Naive thymus-derived CD4-positive, alpha-beta T cell (primary cell): ENCODE results near the gene MYH7B. TPM values are rescaled to one million over a fixed set of nuclear protein-coding genes. Genes with fewer than 3 reads are reported as not detected.
A peak's percentile ranks its signal among the peaks of the same experiment; 100 is the strongest.

Experiments
- ATAC-seq: fragments of 150-1000 bp; cut with Tn5 transposase; 2 replicates; pipeline ENCODE4 v1.10.0; 2021; ENCODE audit warnings: mild to moderate bottlenecking, moderate library complexity
- CTCF ChIA-PET: fragments of 350-600 bp; sonication (Branson Sonifier 250); formaldehyde crosslinking; loops from one replicate; lab custom pipeline; 2021; ENCODE audit warnings: antibody characterized with exemption; lab: Charles Lee
- POLR2A ChIA-PET: fragments of 350-600 bp; sonication (Branson Sonifier 250); formaldehyde crosslinking; loops from one replicate; lab custom pipeline; 2021; ENCODE audit warnings: antibody characterized with exemption, inconsistent platforms; lab: Charles Lee
- DNase-seq, 9 donors: peaks; one replicate each; pipeline versions ENCODE4 v3.0.0 to v3.0.0-alpha.2; 2020 to 2022; ENCODE audit warnings: mixed read lengths in 1 of 9
- H3K27ac ChIP-seq: one replicate; pipeline ENCODE4 v1.7.0; 2013; ENCODE audit warnings: mild to moderate bottlenecking, low read depth, low read length, moderate library complexity
- H3K27me3 ChIP-seq, 2 donors: one replicate each; pipeline ENCODE4 v1.7.0; 2013; ENCODE audit warnings: low read length in 2 of 2, mild to moderate bottlenecking in 2 of 2, moderate library complexity in 2 of 2; ENCODE audit not compliant: control insufficient read depth in 2 of 2, insufficient read depth in 2 of 2
- H3K36me3 ChIP-seq, 3 experiments: 1 replicate in 2 of 3; 2 replicates in 1 of 3; pipeline ENCODE4 v1.7.0; 2013; ENCODE audit warnings: low read length in 3 of 3, mild to moderate bottlenecking in 3 of 3, moderate library complexity in 1 of 3; ENCODE audit not compliant: insufficient read depth in 3 of 3, control insufficient read depth in 2 of 3
- H3K4me1 ChIP-seq, 2 donors: one replicate each; pipeline ENCODE4 v1.7.0; 2013; ENCODE audit warnings: low read length in 2 of 2, mild to moderate bottlenecking in 2 of 2, moderate library complexity in 1 of 2; ENCODE audit not compliant: control insufficient read depth in 2 of 2, insufficient read depth in 2 of 2
- H3K4me3 ChIP-seq: 2 replicates; pipeline ENCODE4 v1.7.0; 2013; ENCODE audit warnings: mild to moderate bottlenecking, low read length
- H3K9me3 ChIP-seq, 3 experiments: 1 replicate in 2 of 3; 2 replicates in 1 of 3; pipeline ENCODE4 v1.7.0; 2013; ENCODE audit warnings: low read length in 3 of 3; ENCODE audit not compliant: control insufficient read depth in 2 of 3
- H3K27ac Mint-ChIP-seq, 9 donors: one replicate each; pipeline ENCODE4 v1.8.0; 2020 to 2022; ENCODE audit warnings: mixed read lengths in 9 of 9, mild to moderate bottlenecking in 8 of 9, moderate library complexity in 5 of 9, inconsistent platforms in 2 of 9
- H3K27me3 Mint-ChIP-seq, 5 donors: one replicate each; pipeline ENCODE4 v1.8.0; 2021 to 2022; ENCODE audit warnings: mixed read lengths in 5 of 5, mild to moderate bottlenecking in 1 of 5
- H3K36me3 Mint-ChIP-seq, 5 donors: one replicate each; pipeline ENCODE4 v1.8.0; 2020 to 2022; ENCODE audit warnings: mixed read lengths in 5 of 5, mild to moderate bottlenecking in 3 of 5, inconsistent platforms in 1 of 5
- H3K4me1 Mint-ChIP-seq, 7 donors: one replicate each; pipeline ENCODE4 v1.8.0; 2020 to 2022; ENCODE audit warnings: mixed read lengths in 7 of 7, mild to moderate bottlenecking in 3 of 7, inconsistent platforms in 1 of 7
- H3K4me3 Mint-ChIP-seq, 10 donors: one replicate each; pipeline ENCODE4 v1.8.0; 2020 to 2022; ENCODE audit warnings: mild to moderate bottlenecking in 10 of 10, mixed read lengths in 10 of 10, moderate library complexity in 6 of 10, inconsistent platforms in 2 of 10
- H3K9me3 Mint-ChIP-seq, 11 donors: one replicate each; pipeline ENCODE4 v1.8.0; 2020 to 2022; ENCODE audit warnings: mixed read lengths in 11 of 11, mild to moderate bottlenecking in 4 of 11, inconsistent platforms in 1 of 11, moderate library complexity in 1 of 11
- intact Hi-C, 2 donors: fragments of 100-400 bp; cut with micrococcal nuclease; formaldehyde crosslinking; loops; one replicate each; pipeline ENCODE4 v1.15.1; 2023
- polyA plus RNA-seq, 2 donors: library from polyadenylated mRNA; unstranded; fragments of 300-500 nt; fragmentation: Illumina TruSeq; gene quantifications; one replicate each; pipeline ENCODE4 v1.2.3, GENCODE V29; 2021
- total RNA-seq, 6 experiments: library from RNA in 5 of 6; stranded (reverse) in 5 of 6; gene quantifications; 1 replicate in 5 of 6; 2 replicates in 1 of 6; pipeline ENCODE4 v1.2.3 and lab custom pipeline; 2021 to 2026

The MYH7B gene
- total and polyA plus RNA-seq, 7 experiments from 2014 or later = 0.15 to 1.0 (median 0.48) TPM; not detected in 1

- Histone ChIP-seq H3K4me3 (no peak overlapping the region), H3K9me3 (no peaks in the 10 kb centered on the region), H3K27me3 (no peaks in the 10 kb centered on the region), H3K27ac (no peak overlapping the region), H3K4me1 (no peaks in the 10 kb centered on the region), H3K36me3 (no peaks in the 10 kb centered on the region)
- intact Hi-C loops = no loop called here
- Mint-ChIP-seq H3K27ac (no peak overlapping the region), H3K4me3 (no peak overlapping the region), H3K9me3 (peaks cover 0 to 1% (median 0%) of the 10 kb centered on the region in 11 donors), H3K4me1 (no peaks in the 10 kb centered on the region), H3K36me3 (no peaks in the 10 kb centered on the region), H3K27me3 (peaks cover 1 to 26% (median 5%) of the 10 kb centered on the region in 5 donors)
- DNase-seq (peak in 1 of 9 donors; percentile 2), ATAC-seq (no peak)
- POLR2A ChIA-PET = no interaction called here
- CTCF ChIA-PET = interaction anchor here (0.7 kb wide), 1 partner anchor 131 kb away, joined by 3 read pairs; no protein-coding TSS in a partner anchor
Measured at GRCh38 chr20:34977365-34978091, 21.9 kb downstream of the MYH7B start.

GRCh38 chr20:34978092-34978744 is 22.6 kb downstream of the MYH7B start:
- H3K27me3 ChIP-seq = no peaks in the 10 kb centered on the region
- H3K4me1 ChIP-seq = no peaks in the 10 kb centered on the region
- POLR2A ChIA-PET = no interaction called here
- no peaks in the 10 kb centered on the region for H3K36me3 ChIP-seq
- Mint-ChIP-seq H3K9me3 (peaks cover 0 to 1% (median 0%) of the 10 kb centered on the region in 11 donors), H3K36me3 (no peaks in the 10 kb centered on the region), H3K4me1 (peaks cover 0 to under 1% (median 0%) of the 10 kb centered on the region in 7 donors), H3K27ac (no peak overlapping the region), H3K27me3 (peaks cover 4 to 31% (median 8%) of the 10 kb centered on the region in 5 donors), H3K4me3 (no peak overlapping the region)
- intact Hi-C loops = no loop called here
- CTCF ChIA-PET = interaction anchor here (0.7 kb wide), 1 partner anchor 131 kb away, joined by 3 read pairs; no protein-coding TSS in a partner anchor
- DNase-seq = no peak
- H3K27ac ChIP-seq = no peak overlapping the region
- no peak for ATAC-seq
- no peaks in the 10 kb centered on the region for H3K9me3 ChIP-seq
- no peak overlapping the region for H3K4me3 ChIP-seq

- no peaks in the 10 kb centered on the region for H3K4me1 ChIP-seq
- Mint-ChIP-seq H3K9me3 (peaks cover 0 to 1% (median 0%) of the 10 kb centered on the region in 11 donors), H3K27ac (no peak overlapping the region), H3K27me3 (peaks cover 4 to 35% (median 10%) of the 10 kb centered on the region in 5 donors), H3K4me1 (peaks cover 0 to 2% (median 0%) of the 10 kb centered on the region in 7 donors), H3K36me3 (no peaks in the 10 kb centered on the region), H3K4me3 (no peak overlapping the region)
- intact Hi-C loops = no loop called here
- no peak overlapping the region for H3K4me3 ChIP-seq
- POLR2A ChIA-PET = no interaction called here
- DNase-seq (peak in 1 of 9 donors; percentile 7), ATAC-seq (no peak)
- no peaks in the 10 kb centered on the region for H3K27me3 ChIP-seq
- CTCF ChIA-PET = interaction anchor here (0.6 kb wide), 1 partner anchor 323 kb away, joined by 3 read pairs; no protein-coding TSS in a partner anchor
- no peak overlapping the region for H3K27ac ChIP-seq
- H3K36me3 ChIP-seq = no peaks in the 10 kb centered on the region
- no peaks in the 10 kb centered on the region for H3K9me3 ChIP-seq
Measured at GRCh38 chr20:34979366-34980153, 23.9 kb downstream of the MYH7B start.

- ATAC-seq (no peak), DNase-seq (peak in 1 of 9 donors; percentile 2)
- CTCF ChIA-PET = no interaction called here
- peaks cover 0 to 1% (median 0%) of the 10 kb centered on the region in 11 donors for H3K9me3 Mint-ChIP-seq
- POLR2A ChIA-PET = no interaction called here
- peaks cover 0 to 6% (median 0%) of the 10 kb centered on the region in 7 donors for H3K4me1 Mint-ChIP-seq
- H3K4me3 Mint-ChIP-seq = no peak overlapping the region
- no peaks in the 10 kb centered on the region for H3K9me3 ChIP-seq
- H3K27me3 ChIP-seq = no peaks in the 10 kb centered on the region
- H3K27me3 Mint-ChIP-seq = peaks cover 4 to 38% (median 12%) of the 10 kb centered on the region in 5 donors
- no peaks in the 10 kb centered on the region for H3K36me3 Mint-ChIP-seq
- H3K4me1 ChIP-seq = no peaks in the 10 kb centered on the region
- no peak overlapping the region for H3K4me3 ChIP-seq
- H3K27ac ChIP-seq = no peak overlapping the region
- intact Hi-C loops = no loop called here
- H3K27ac Mint-ChIP-seq = no peak overlapping the region
- no peaks in the 10 kb centered on the region for H3K36me3 ChIP-seq
Measured at GRCh38 chr20:34980543-34981233, 25.0 kb downstream of the MYH7B start.

- Mint-ChIP-seq H3K4me1 (peaks cover 0 to 6% (median 0%) of the 10 kb centered on the region in 7 donors), H3K27me3 (peaks cover 4 to 28% (median 10%) of the 10 kb centered on the region in 5 donors), H3K36me3 (no peaks in the 10 kb centered on the region), H3K9me3 (peaks cover 0 to 1% (median 0%) of the 10 kb centered on the region in 11 donors), H3K4me3 (no peak overlapping the region), H3K27ac (no peak overlapping the region)
- ChIA-PET POLR2A (no interaction called here), CTCF (no interaction called here)
- Histone ChIP-seq H3K4me3 (no peak overlapping the region), H3K27ac (no peak overlapping the region), H3K36me3 (no peaks in the 10 kb centered on the region), H3K27me3 (no peaks in the 10 kb centered on the region), H3K9me3 (no peaks in the 10 kb centered on the region), H3K4me1 (no peaks in the 10 kb centered on the region)
- ATAC-seq (no peak), DNase-seq (peak in 1 of 9 donors; percentile 7)
- intact Hi-C loops = no loop called here
Measured at GRCh38 chr20:34982270-34983088, 26.8 kb downstream of the MYH7B start.
